DOHH2 (cell line): Measurements from ENCODE around the gene RAPGEF5.

Experiments
- H3F3A ChIP-seq: fragments of 200-600 bp; sonication (generic), shearing (Covaris generic); 2 replicates; pipeline ENCODE4 v1.6.0; 2016; ENCODE audit warnings: antibody characterized with exemption, mild to moderate bottlenecking; ENCODE audit not compliant: control insufficient read depth, insufficient read depth
- H3K27ac ChIP-seq: fragments of 200-600 bp; sonication (generic); 2 replicates; pipeline ENCODE4 v1.5.1; 2014; ENCODE audit warnings: low read depth, mild to moderate bottlenecking, low read length, moderate library complexity
- H3K27me3 ChIP-seq: fragments of 200-600 bp; sonication (generic); 2 replicates; pipeline ENCODE4 v1.6.1; 2014; ENCODE audit warnings: mild to moderate bottlenecking, low read length, mixed read lengths; ENCODE audit not compliant: control insufficient read depth
- H3K36me3 ChIP-seq: fragments of 200-600 bp; sonication (generic); 2 replicates; pipeline ENCODE4 v1.6.1; 2014; ENCODE audit warnings: mild to moderate bottlenecking, low read length, moderate library complexity, mixed read lengths; ENCODE audit not compliant: control insufficient read depth
- H3K4me1 ChIP-seq: fragments of 200-600 bp; sonication (generic); 2 replicates; pipeline ENCODE4 v1.6.1; 2014; ENCODE audit warnings: mild to moderate bottlenecking, low read length, mixed read lengths; ENCODE audit not compliant: control insufficient read depth
- H3K4me2 ChIP-seq: fragments of 200-600 bp; sonication (generic); 2 replicates; pipeline ENCODE4 v1.6.0; 2014; ENCODE audit warnings: mild to moderate bottlenecking, low read length, moderate library complexity
- H3K4me3 ChIP-seq: fragments of 200-600 bp; sonication (generic); 2 replicates; pipeline ENCODE4 v1.5.1; 2014; ENCODE audit warnings: mild to moderate bottlenecking, low read length, mixed read lengths
- H3K79me2 ChIP-seq: fragments of 200-600 bp; sonication (generic); 2 replicates; pipeline ENCODE4 v1.6.1; 2014; ENCODE audit warnings: mild to moderate bottlenecking, low read length, mixed read lengths; ENCODE audit not compliant: control insufficient read depth
- H3K9me2 ChIP-seq: fragments of 200-600 bp; sonication (generic); replicated peaks from 2 replicates; pipeline ENCODE4 v1.6.1; 2014; ENCODE audit warnings: mild to moderate bottlenecking, low read length, mixed read lengths; ENCODE audit not compliant: control insufficient read depth
- H3K9me3 ChIP-seq: fragments of 200-600 bp; sonication (generic); 2 replicates; pipeline ENCODE4 v1.6.1; 2014; ENCODE audit warnings: antibody characterized with exemption, low read length, mixed read lengths; ENCODE audit not compliant: control insufficient read depth, insufficient read depth
- H4K20me1 ChIP-seq: fragments of 200-600 bp; sonication (generic); 2 replicates; pipeline ENCODE4 v1.6.0; 2014; ENCODE audit warnings: low read depth, mild to moderate bottlenecking, antibody characterized with exemption, low read length, moderate library complexity; ENCODE audit not compliant: control insufficient read depth, insufficient read depth
- EZH2phosphoT487 ChIP-seq: fragments of 200-600 bp; sonication (generic); IDR thresholded peaks from 2 replicates; pipeline ENCODE4 v1.6.1; 2017; ENCODE audit warnings: borderline replicate concordance, mild to moderate bottlenecking, antibody characterized with exemption, low read length, moderate library complexity, mixed read lengths
- TF ChIP-seq, protein P1 (sequence below): fragments of 200-600 bp; sonication (generic); IDR thresholded peaks from one replicate; pipeline ENCODE4 v1.5.1; 2014; ENCODE audit warnings: antibody characterized with exemption, mild to moderate bottlenecking, low read depth, low read length; ENCODE audit not compliant: poor library complexity, severe bottlenecking

Gene RAPGEF5

DNA sequence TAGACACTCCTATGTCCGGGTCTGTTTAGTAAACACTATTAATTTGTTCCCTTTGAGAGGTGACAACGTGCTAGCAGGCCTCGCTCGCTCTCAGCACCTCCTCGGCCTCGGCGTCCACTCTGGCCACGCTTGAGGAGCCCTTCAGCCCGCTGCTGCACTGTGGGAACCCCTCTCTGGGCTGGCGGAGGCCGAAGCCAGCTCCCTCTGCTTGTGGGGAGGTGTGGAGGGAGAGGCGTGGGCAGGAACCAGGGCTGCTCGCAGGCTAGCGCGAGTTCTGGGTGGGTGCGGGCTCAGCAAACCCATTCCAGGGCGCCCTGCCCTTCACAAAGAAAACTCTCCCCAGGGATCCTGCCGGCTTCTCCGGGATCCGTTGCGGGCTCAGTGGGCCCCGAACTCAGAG lies 266.8 kb downstream of the RAPGEF5 start:
- H3K27ac ChIP-seq: no peak overlapping the region
- no peak overlapping the region for H3K4me2 ChIP-seq
- no peaks in the 10 kb centered on the region for H3F3A ChIP-seq
- no peak for TF ChIP-seq EZH2phosphoT487
- TF ChIP-seq, protein P1, sequence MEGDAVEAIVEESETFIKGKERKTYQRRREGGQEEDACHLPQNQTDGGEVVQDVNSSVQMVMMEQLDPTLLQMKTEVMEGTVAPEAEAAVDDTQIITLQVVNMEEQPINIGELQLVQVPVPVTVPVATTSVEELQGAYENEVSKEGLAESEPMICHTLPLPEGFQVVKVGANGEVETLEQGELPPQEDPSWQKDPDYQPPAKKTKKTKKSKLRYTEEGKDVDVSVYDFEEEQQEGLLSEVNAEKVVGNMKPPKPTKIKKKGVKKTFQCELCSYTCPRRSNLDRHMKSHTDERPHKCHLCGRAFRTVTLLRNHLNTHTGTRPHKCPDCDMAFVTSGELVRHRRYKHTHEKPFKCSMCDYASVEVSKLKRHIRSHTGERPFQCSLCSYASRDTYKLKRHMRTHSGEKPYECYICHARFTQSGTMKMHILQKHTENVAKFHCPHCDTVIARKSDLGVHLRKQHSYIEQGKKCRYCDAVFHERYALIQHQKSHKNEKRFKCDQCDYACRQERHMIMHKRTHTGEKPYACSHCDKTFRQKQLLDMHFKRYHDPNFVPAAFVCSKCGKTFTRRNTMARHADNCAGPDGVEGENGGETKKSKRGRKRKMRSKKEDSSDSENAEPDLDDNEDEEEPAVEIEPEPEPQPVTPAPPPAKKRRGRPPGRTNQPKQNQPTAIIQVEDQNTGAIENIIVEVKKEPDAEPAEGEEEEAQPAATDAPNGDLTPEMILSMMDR: no peak
- no peaks in the 10 kb centered on the region for H3K79me2 ChIP-seq
- peaks cover 4% of the 10 kb centered on the region; the same call in 1 of the 2 replicates for H3K4me1 ChIP-seq
- peaks cover 22% of the 10 kb centered on the region for H3K27me3 ChIP-seq
- H3K9me3 ChIP-seq: no peaks in the 10 kb centered on the region
- H3K36me3 ChIP-seq: no peaks in the 10 kb centered on the region
- H3K4me3 ChIP-seq: no peak overlapping the region
- H3K9me2 ChIP-seq: no peaks in the 10 kb centered on the region
- H4K20me1 ChIP-seq: no peaks in the 10 kb centered on the region

DNA sequence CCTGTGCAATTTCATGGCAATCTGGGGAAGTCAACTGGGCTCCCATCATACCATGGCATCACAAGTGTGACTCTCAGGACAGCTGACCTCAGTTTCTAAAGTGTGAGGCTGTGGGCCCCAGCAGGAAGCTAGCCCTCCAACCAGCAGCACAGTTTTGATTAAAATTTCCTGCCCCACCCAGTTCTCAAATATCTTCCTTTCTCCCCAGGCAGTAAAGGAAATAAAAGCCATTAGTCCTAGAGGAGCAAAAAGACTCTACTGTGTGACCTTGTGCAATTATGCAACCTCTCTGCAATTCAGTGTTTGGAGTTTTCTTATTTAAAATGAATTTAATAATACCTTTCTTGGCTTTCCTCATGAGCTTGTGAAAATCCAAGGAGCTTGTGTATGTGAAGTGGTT lies 268.1 kb downstream of the RAPGEF5 start:
- no peaks in the 10 kb centered on the region for H4K20me1 ChIP-seq
- no peaks in the 10 kb centered on the region for H3F3A ChIP-seq

DNA sequence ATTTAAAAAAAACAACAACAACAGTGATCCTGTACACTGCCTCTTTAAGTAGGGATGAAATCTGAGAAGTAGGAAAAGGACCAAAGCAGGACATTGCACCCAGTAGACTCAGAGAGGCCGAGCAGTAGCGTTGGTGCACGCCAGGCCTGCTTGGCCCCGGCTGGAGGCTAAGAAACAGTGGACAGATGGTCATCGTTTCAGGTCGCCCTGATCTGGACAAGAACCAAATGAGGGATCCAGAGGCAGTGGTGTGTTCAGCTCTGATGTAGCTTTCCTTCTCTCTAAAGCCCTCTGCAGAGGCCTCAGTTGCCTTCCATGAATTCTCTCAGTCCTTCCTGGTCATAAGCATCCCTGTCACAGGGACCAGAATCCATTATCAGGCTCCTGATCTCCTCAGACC lies 269.1 kb downstream of the RAPGEF5 start:
- Histone ChIP-seq H3K4me1 (peaks cover 7% of the 10 kb centered on the region), H3F3A (no peaks in the 10 kb centered on the region), H3K4me2 (no peak overlapping the region), H3K36me3 (no peaks in the 10 kb centered on the region), H3K9me2 (no peaks in the 10 kb centered on the region), H3K27ac (no peak overlapping the region), H3K79me2 (no peaks in the 10 kb centered on the region), H3K27me3 (peaks cover 30% of the 10 kb centered on the region), H3K9me3 (no peaks in the 10 kb centered on the region), H4K20me1 (no peaks in the 10 kb centered on the region), H3K4me3 (no peak overlapping the region)
- TF ChIP-seq EZH2phosphoT487: no peak
- TF ChIP-seq, protein P1: no peak

More for the DNA sequence above, 268.1 kb downstream of the RAPGEF5 start:
- H3K9me3 ChIP-seq: no peaks in the 10 kb centered on the region
- H3K79me2 ChIP-seq: no peaks in the 10 kb centered on the region
- no peak overlapping the region for H3K4me2 ChIP-seq
- no peak overlapping the region for H3K27ac ChIP-seq
- H3K4me3 ChIP-seq: no peak overlapping the region
- TF ChIP-seq, protein P1: no peak
- TF ChIP-seq EZH2phosphoT487: no peak
- H3K9me2 ChIP-seq: no peaks in the 10 kb centered on the region
- H3K27me3 ChIP-seq: peaks cover 30% of the 10 kb centered on the region
- H3K36me3 ChIP-seq: no peaks in the 10 kb centered on the region
- peaks cover 1% of the 10 kb centered on the region for H3K4me1 ChIP-seq
